ENCODE data around the gene PLCB4.

PLCB4 gene

GRCh38 chr20:9207253-9207652 lies 138.4 kb downstream of the PLCB4 start:
- H3K27me3 ChIP-seq (replicated peaks), result no peaks in the 10 kb centered on the region
- H3K27ac ChIP-seq, result no peak overlapping the region
- in situ Hi-C loops (cut with HindIII; ENCODE audit: low pct_ligation_motif_present, low sequenced_read_pairs), result no loop called here
- no peak for DNase-seq
- no peak overlapping the region for H3K4me3 ChIP-seq (ENCODE audit: low read depth, low read length)
- TF ChIP-seq CTCF (IDR thresholded peaks at IDR 0.05; ENCODE audit: low read depth, low read length, missing control alignments), result no peak
- no peaks in the 10 kb centered on the region for H3K36me3 ChIP-seq (replicated peaks)

- no peak for TF ChIP-seq CTCF (IDR thresholded peaks at IDR 0.05; ENCODE audit: low read depth, low read length, missing control alignments)
- in situ Hi-C loops (cut with HindIII; ENCODE audit: low pct_ligation_motif_present, low sequenced_read_pairs), result no loop called here
- DNase-seq, result no peak
- no peaks in the 10 kb centered on the region for H3K36me3 ChIP-seq (replicated peaks)
- no peak overlapping the region for H3K4me3 ChIP-seq (ENCODE audit: low read depth, low read length)
- H3K27ac ChIP-seq, result no peak overlapping the region
- H3K27me3 ChIP-seq (replicated peaks), result no peaks in the 10 kb centered on the region
Observed at GRCh38 chr20:9210356-9210755, 141.5 kb downstream of the PLCB4 start.

GRCh38 chr20:9211016-9211760 lies 142.3 kb downstream of the PLCB4 start:
- in situ Hi-C loops (cut with HindIII; ENCODE audit: low pct_ligation_motif_present, low sequenced_read_pairs), result no loop called here
- H3K36me3 ChIP-seq (replicated peaks), result no peaks in the 10 kb centered on the region
- DNase-seq, result no peak
- H3K27me3 ChIP-seq (replicated peaks), result no peaks in the 10 kb centered on the region
- H3K4me3 ChIP-seq (ENCODE audit: low read depth, low read length), result no peak overlapping the region
- no peak overlapping the region for H3K27ac ChIP-seq
- no peak for TF ChIP-seq CTCF (IDR thresholded peaks at IDR 0.05; ENCODE audit: low read depth, low read length, missing control alignments)

GRCh38 chr20:9212735-9213134 lies 143.8 kb downstream of the PLCB4 start:
- H3K36me3 ChIP-seq (replicated peaks), result no peaks in the 10 kb centered on the region
- no peak overlapping the region for H3K4me3 ChIP-seq (ENCODE audit: low read depth, low read length)
- H3K27ac ChIP-seq, result no peak overlapping the region
- in situ Hi-C loops (cut with HindIII; ENCODE audit: low pct_ligation_motif_present, low sequenced_read_pairs), result no loop called here
- TF ChIP-seq CTCF (IDR thresholded peaks at IDR 0.05; ENCODE audit: low read depth, low read length, missing control alignments), result no peak
- no peak for DNase-seq
- H3K27me3 ChIP-seq (replicated peaks), result no peaks in the 10 kb centered on the region

GRCh38 chr20:9214685-9215084 lies 145.8 kb downstream of the PLCB4 start:
- H3K4me3 ChIP-seq (ENCODE audit: low read depth, low read length), result no peak overlapping the region
- no peaks in the 10 kb centered on the region for H3K36me3 ChIP-seq (replicated peaks)
- TF ChIP-seq CTCF (IDR thresholded peaks at IDR 0.05; ENCODE audit: low read depth, low read length, missing control alignments), result no peak
- in situ Hi-C loops (cut with HindIII; ENCODE audit: low pct_ligation_motif_present, low sequenced_read_pairs), result no loop called here
- DNase-seq, result no peak
- no peak overlapping the region for H3K27ac ChIP-seq
- no peaks in the 10 kb centered on the region for H3K27me3 ChIP-seq (replicated peaks)

GRCh38 chr20:9215539-9215938 lies 146.7 kb downstream of the PLCB4 start:
- TF ChIP-seq CTCF (IDR thresholded peaks at IDR 0.05; ENCODE audit: low read depth, low read length, missing control alignments), result peak; percentile 47
- H3K27ac ChIP-seq, result no peak overlapping the region
- in situ Hi-C loops (cut with HindIII; ENCODE audit: low pct_ligation_motif_present, low sequenced_read_pairs), result no loop called here
- no peaks in the 10 kb centered on the region for H3K36me3 ChIP-seq (replicated peaks)
- no peak overlapping the region for H3K4me3 ChIP-seq (ENCODE audit: low read depth, low read length)
- DNase-seq, result no peak
- H3K27me3 ChIP-seq (replicated peaks), result no peaks in the 10 kb centered on the region
